A673 (cell line): ENCODE data around the gene CALHM5.

Source experiments
- EZH2 ChIP-seq: fragments of 200-600 bp; sonication (generic); IDR thresholded peaks from 2 replicates; pipeline ENCODE4 v1.6.1; 2017; ENCODE audit warnings: borderline replicate concordance, low read depth, mild to moderate bottlenecking, mixed read lengths, antibody characterized with exemption, low read length; ENCODE audit not compliant: poor library complexity, severe bottlenecking
- TF ChIP-seq, protein P1 (sequence below): fragments of 300-800, 200-600 bp; sonication (generic); conservative IDR thresholded peaks from 2 replicates; pipeline ENCODE4 v1.5.1; 2017; ENCODE audit warnings: low read depth, mild to moderate bottlenecking, antibody characterized with exemption, low read length, moderate library complexity, mixed read lengths

DNA sequence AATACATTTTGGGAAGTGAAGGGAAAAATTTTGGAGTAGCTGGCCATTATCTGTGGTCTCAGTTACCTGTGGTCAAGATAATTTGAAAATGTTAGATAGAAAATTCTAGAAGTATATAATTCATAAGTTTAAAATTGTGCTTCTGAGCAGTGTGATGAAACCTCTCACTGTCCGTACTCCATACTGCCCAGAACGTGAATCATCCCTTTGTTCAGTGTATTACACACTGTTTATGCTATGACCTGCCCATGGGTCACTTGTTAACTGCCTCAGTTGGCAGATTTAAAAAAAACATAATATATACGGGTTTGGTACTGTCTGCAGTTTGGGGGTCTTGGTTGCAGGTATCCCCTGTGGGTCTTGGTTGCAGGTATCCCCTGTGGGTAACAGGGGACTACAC is 4.1 kb upstream of the CALHM5 start:
- TF ChIP-seq, protein P1, sequence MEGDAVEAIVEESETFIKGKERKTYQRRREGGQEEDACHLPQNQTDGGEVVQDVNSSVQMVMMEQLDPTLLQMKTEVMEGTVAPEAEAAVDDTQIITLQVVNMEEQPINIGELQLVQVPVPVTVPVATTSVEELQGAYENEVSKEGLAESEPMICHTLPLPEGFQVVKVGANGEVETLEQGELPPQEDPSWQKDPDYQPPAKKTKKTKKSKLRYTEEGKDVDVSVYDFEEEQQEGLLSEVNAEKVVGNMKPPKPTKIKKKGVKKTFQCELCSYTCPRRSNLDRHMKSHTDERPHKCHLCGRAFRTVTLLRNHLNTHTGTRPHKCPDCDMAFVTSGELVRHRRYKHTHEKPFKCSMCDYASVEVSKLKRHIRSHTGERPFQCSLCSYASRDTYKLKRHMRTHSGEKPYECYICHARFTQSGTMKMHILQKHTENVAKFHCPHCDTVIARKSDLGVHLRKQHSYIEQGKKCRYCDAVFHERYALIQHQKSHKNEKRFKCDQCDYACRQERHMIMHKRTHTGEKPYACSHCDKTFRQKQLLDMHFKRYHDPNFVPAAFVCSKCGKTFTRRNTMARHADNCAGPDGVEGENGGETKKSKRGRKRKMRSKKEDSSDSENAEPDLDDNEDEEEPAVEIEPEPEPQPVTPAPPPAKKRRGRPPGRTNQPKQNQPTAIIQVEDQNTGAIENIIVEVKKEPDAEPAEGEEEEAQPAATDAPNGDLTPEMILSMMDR, result no peak
- no peak for TF ChIP-seq EZH2
